SK-N-MC (cell line): ENCODE data around the gene RNASE4.

Experiments used
- DNase-seq: peaks from one replicate; pipeline ENCODE4 v3.0.0-alpha.2; 2011; ENCODE audit warnings: low read depth, low spot score
- H3K27ac ChIP-seq: fragments of 200-600 bp; sonication (generic); 2 replicates; pipeline ENCODE4 v1.5.1; 2016; ENCODE audit warnings: mixed run types
- H3K36me3 ChIP-seq: fragments of 200-600 bp; sonication (generic); 2 replicates; pipeline ENCODE4 v1.6.1; 2017; ENCODE audit warnings: antibody characterized with exemption, low read length, mixed read lengths; ENCODE audit not compliant: insufficient read depth
- H3K4me3 ChIP-seq: fragments of 200-600 bp; sonication (generic); 2 replicates; pipeline ENCODE4 v1.5.1; 2016
- H3K9ac ChIP-seq: fragments of 200-600 bp; sonication (generic); 2 replicates; pipeline ENCODE4 v1.8.0; 2017; ENCODE audit warnings: mixed run types, mixed read lengths; ENCODE audit not compliant: insufficient read length
- H3K9me3 ChIP-seq: fragments of 200-600 bp; sonication (generic); 2 replicates; pipeline ENCODE4 v1.6.1; 2017; ENCODE audit warnings: low read depth, mild to moderate bottlenecking, antibody characterized with exemption, low read length, moderate library complexity, mixed read lengths
- EZH2 ChIP-seq: fragments of 200-600 bp; sonication (generic); IDR thresholded peaks from one replicate; pipeline ENCODE4 v1.6.1; 2017; ENCODE audit warnings: antibody characterized with exemption
- FOXP2 ChIP-seq: optimal IDR thresholded peaks from 2 replicates; pipeline ENCODE3; 2011; ENCODE audit warnings: mild to moderate bottlenecking, moderate library complexity; ENCODE audit not compliant: insufficient read depth; ENCODE audit errors: extremely low read length, control extremely low read depth
- POLR2AphosphoS5 ChIP-seq: IDR thresholded peaks from 2 replicates; pipeline ENCODE4 v1.6.1; 2012; ENCODE audit warnings: mild to moderate bottlenecking, low read depth, low read length, borderline replicate concordance

RNASE4 gene

DNA sequence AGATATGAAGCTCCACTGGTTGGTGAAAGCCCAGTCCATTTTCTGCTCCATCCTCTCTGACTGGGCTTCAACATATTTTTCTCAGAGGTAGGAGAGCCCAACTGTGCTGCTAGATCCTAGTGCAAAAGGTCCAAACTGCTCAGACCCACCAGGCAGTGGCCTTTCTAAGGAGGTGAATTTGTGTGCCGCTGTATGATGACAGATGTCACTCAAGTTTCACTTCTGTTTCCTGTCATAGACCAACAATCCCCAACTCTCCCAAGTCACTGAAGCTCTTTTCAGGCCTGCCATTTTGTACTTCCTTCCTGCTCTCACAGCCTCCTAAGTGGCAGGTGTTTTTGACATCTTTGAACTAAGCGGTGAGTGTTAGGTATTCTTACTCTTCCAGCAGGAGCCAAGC, 16.4 kb upstream of the RNASE4 start:
- TF ChIP-seq FOXP2 (no peak), EZH2 (no peak), POLR2AphosphoS5 (no peak)
- H3K36me3 ChIP-seq, result no peaks in the 10 kb centered on the region
- H3K27ac ChIP-seq, result no peak overlapping the region
- no peak overlapping the region for H3K4me3 ChIP-seq
- no peaks in the 10 kb centered on the region for H3K9me3 ChIP-seq
- H3K9ac ChIP-seq, result no peak overlapping the region
- no peak for DNase-seq

- Histone ChIP-seq H3K27ac (no peak overlapping the region), H3K4me3 (no peak overlapping the region), H3K9ac (no peak overlapping the region), H3K36me3 (no peaks in the 10 kb centered on the region), H3K9me3 (no peaks in the 10 kb centered on the region)
- no peak for DNase-seq
- TF ChIP-seq EZH2 (no peak), POLR2AphosphoS5 (no peak), FOXP2 (no peak)
Measured at GRCh38 chr14:20668969-20669368, 15.4 kb upstream of the RNASE4 start.

- no peaks in the 10 kb centered on the region for H3K36me3 ChIP-seq
- no peak overlapping the region for H3K4me3 ChIP-seq
- DNase-seq, result no peak
- no peak overlapping the region for H3K27ac ChIP-seq
- TF ChIP-seq EZH2 (no peak), POLR2AphosphoS5 (no peak), FOXP2 (no peak)
- H3K9ac ChIP-seq, result no peak overlapping the region
- H3K9me3 ChIP-seq, result no peaks in the 10 kb centered on the region
Measured at GRCh38 chr14:20671597-20672283, 12.6 kb upstream of the RNASE4 start.

DNA sequence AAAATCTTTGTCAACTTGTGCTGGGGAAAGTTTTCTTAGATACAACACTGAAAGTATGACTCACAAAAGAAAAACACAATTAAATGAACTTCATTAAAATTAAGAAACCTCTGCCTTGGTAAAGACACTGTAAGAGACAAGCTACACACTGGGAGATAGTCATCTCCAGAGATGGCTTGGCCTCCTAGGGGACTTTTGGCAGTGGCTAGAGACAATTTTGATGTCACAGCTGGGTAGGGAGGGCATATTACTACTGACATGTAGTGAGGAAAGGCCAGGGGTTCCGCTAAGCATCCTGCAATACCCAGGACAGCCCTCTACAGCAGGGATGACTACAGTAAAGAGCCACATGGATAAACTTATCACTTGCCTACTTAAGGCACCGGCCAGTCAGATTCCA, 8.7 kb upstream of the RNASE4 start:
- Histone ChIP-seq H3K27ac (no peak overlapping the region), H3K9ac (no peak overlapping the region), H3K9me3 (no peaks in the 10 kb centered on the region), H3K4me3 (no peak overlapping the region), H3K36me3 (no peaks in the 10 kb centered on the region)
- DNase-seq, result no peak
- TF ChIP-seq FOXP2 (no peak), POLR2AphosphoS5 (no peak), EZH2 (no peak)

DNA sequence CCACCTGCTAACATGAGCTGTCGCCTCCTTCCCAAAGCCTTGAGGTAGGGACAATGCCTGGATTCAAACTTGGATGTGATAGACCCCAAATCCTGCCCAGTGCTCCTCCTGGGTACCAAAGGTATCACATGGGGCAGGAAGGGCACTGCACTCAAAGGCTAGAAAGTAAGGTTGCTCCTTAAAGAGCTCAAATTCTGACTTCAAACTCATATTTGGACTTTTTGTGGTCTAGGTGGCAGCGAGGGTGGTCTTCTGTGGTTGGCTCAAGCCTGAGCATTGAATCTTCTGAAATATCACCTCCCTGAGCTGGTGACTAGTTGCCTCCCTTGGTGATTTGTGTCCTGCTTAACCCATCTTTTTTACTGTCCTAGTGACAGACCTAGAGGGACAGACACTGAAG, 8.3 kb upstream of the RNASE4 start:
- TF ChIP-seq FOXP2 (no peak), POLR2AphosphoS5 (no peak)
- H3K9me3 ChIP-seq, result no peaks in the 10 kb centered on the region

DNA sequence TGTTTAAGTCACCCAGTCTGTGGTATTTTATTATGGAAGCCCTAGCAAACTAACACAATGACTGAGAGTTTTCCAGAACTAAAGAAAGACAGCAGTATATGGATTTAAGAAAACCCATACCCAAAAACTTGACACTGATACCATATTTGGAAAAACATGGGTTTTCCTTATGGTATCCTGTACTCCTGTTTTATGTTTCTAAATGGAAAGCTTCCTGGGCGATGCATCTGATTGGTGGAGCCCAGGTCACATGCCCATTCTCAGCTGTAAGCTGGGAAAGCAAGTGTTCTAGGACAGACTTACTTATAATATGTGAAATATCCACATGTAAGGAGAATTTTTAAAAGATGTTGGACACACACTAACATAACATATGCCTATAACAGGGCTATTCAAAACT, 4.5 kb upstream of the RNASE4 start:
- DNase-seq, result no peak
- no peak overlapping the region for H3K9ac ChIP-seq

More for the DNA sequence above, 8.3 kb upstream of the RNASE4 start:
- no peak for DNase-seq
- H3K27ac ChIP-seq, result no peak overlapping the region
- H3K4me3 ChIP-seq, result no peak overlapping the region
- H3K36me3 ChIP-seq, result no peaks in the 10 kb centered on the region
- no peak overlapping the region for H3K9ac ChIP-seq

DNA sequence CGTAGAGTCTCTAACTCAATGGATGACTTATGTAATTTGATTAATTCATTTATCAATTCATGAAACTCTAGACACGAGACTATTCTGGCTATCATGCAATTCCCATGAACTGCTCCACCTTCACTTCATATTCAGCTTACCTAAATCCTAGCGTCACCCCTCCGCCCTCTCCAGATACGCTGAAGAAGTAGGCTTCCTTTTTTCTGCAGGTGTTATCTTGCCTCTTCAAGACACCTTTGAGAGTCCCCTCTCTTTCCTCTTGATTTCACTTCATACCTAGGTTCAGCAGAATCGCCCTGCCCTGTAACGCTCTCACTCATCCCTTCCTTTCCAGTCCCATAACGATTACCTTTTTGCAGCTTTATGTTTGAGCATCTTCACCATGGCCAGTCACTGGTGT, 4.0 kb upstream of the RNASE4 start:
- TF ChIP-seq FOXP2 (no peak), POLR2AphosphoS5 (no peak), EZH2 (no peak)

More for the DNA sequence above, 4.5 kb upstream of the RNASE4 start:
- Histone ChIP-seq H3K9me3 (no peaks in the 10 kb centered on the region), H3K36me3 (no peaks in the 10 kb centered on the region), H3K27ac (no peak overlapping the region), H3K4me3 (peak overlapping the region; percentile 100)
- TF ChIP-seq EZH2, result no peak
- no peak for TF ChIP-seq FOXP2
- no peak for TF ChIP-seq POLR2AphosphoS5

DNA sequence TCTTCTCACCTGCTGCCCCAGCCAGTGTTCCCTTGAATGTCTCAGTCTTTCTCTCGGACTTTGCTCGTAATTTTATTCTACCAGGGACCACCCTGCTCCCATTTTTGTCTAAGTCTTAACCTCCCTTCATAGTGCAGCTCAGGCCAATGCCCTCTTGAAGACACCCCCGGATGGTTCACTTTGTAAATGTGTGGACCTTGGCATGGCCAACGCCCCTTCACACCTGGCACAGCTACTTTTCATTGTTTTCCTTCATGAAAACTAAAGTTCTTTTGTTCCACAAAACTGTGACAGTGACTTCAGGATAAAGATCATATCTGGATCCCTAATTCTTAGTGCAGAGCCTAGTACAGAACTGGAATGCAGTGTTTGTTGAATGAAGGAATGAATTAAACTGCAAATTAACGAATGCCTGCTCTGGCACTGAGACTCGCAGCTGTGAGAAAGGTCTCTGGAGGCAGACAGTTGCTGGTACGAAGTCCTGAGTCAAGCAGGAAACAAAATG, 3.5 kb upstream of the RNASE4 start:
- no peak for DNase-seq
- Histone ChIP-seq H3K36me3 (no peaks in the 10 kb centered on the region), H3K4me3 (peak overlapping the region; percentile 100), H3K9ac (peak overlapping the region; percentile 77), H3K9me3 (no peaks in the 10 kb centered on the region), H3K27ac (peak overlapping the region; percentile 99; the same call in 1 of the 2 replicates)
- TF ChIP-seq EZH2, result no peak
- TF ChIP-seq FOXP2, result no peak
- TF ChIP-seq POLR2AphosphoS5, result no peak

More for the DNA sequence above, 4.0 kb upstream of the RNASE4 start:
- H3K9ac ChIP-seq, result peak overlapping the region; percentile 77
- no peak overlapping the region for H3K27ac ChIP-seq
- no peaks in the 10 kb centered on the region for H3K9me3 ChIP-seq
- peak overlapping the region; percentile 100 for H3K4me3 ChIP-seq
- DNase-seq, result no peak
- no peaks in the 10 kb centered on the region for H3K36me3 ChIP-seq
